Naive thymus-derived CD4-positive, alpha-beta T cell (primary cell): ENCODE measurements around the gene NLRP4. TPM values are rescaled to one million over a fixed set of nuclear protein-coding genes. Genes with fewer than 3 reads are reported as not detected.

Experiments used
- ATAC-seq: fragments of 150-1000 bp; cut with Tn5 transposase; 2 replicates; pipeline ENCODE4 v1.10.0; 2021; ENCODE audit warnings: mild to moderate bottlenecking, moderate library complexity
- CTCF ChIA-PET: fragments of 350-600 bp; sonication (Branson Sonifier 250); formaldehyde crosslinking; loops from one replicate; lab custom pipeline; 2021; ENCODE audit warnings: antibody characterized with exemption; lab: Charles Lee
- POLR2A ChIA-PET: fragments of 350-600 bp; sonication (Branson Sonifier 250); formaldehyde crosslinking; loops from one replicate; lab custom pipeline; 2021; ENCODE audit warnings: antibody characterized with exemption, inconsistent platforms; lab: Charles Lee
- DNase-seq, 9 donors: peaks; one replicate each; pipeline versions ENCODE4 v3.0.0 to v3.0.0-alpha.2; 2020 to 2022; ENCODE audit warnings: mixed read lengths in 1 of 9
- H3K27ac ChIP-seq: one replicate; pipeline ENCODE4 v1.7.0; 2013; ENCODE audit warnings: mild to moderate bottlenecking, low read depth, low read length, moderate library complexity
- H3K27me3 ChIP-seq, 2 donors: one replicate each; pipeline ENCODE4 v1.7.0; 2013; ENCODE audit warnings: low read length in 2 of 2, mild to moderate bottlenecking in 2 of 2, moderate library complexity in 2 of 2; ENCODE audit not compliant: control insufficient read depth in 2 of 2, insufficient read depth in 2 of 2
- H3K36me3 ChIP-seq, 3 experiments: 1 replicate in 2 of 3; 2 replicates in 1 of 3; pipeline ENCODE4 v1.7.0; 2013; ENCODE audit warnings: low read length in 3 of 3, mild to moderate bottlenecking in 3 of 3, moderate library complexity in 1 of 3; ENCODE audit not compliant: insufficient read depth in 3 of 3, control insufficient read depth in 2 of 3
- H3K4me1 ChIP-seq, 2 donors: one replicate each; pipeline ENCODE4 v1.7.0; 2013; ENCODE audit warnings: low read length in 2 of 2, mild to moderate bottlenecking in 2 of 2, moderate library complexity in 1 of 2; ENCODE audit not compliant: control insufficient read depth in 2 of 2, insufficient read depth in 2 of 2
- H3K4me3 ChIP-seq: 2 replicates; pipeline ENCODE4 v1.7.0; 2013; ENCODE audit warnings: mild to moderate bottlenecking, low read length
- H3K9me3 ChIP-seq, 3 experiments: 1 replicate in 2 of 3; 2 replicates in 1 of 3; pipeline ENCODE4 v1.7.0; 2013; ENCODE audit warnings: low read length in 3 of 3; ENCODE audit not compliant: control insufficient read depth in 2 of 3
- H3K27ac Mint-ChIP-seq, 9 donors: one replicate each; pipeline ENCODE4 v1.8.0; 2020 to 2022; ENCODE audit warnings: mixed read lengths in 9 of 9, mild to moderate bottlenecking in 8 of 9, moderate library complexity in 5 of 9, inconsistent platforms in 2 of 9
- H3K27me3 Mint-ChIP-seq, 5 donors: one replicate each; pipeline ENCODE4 v1.8.0; 2021 to 2022; ENCODE audit warnings: mixed read lengths in 5 of 5, mild to moderate bottlenecking in 1 of 5
- H3K36me3 Mint-ChIP-seq, 5 donors: one replicate each; pipeline ENCODE4 v1.8.0; 2020 to 2022; ENCODE audit warnings: mixed read lengths in 5 of 5, mild to moderate bottlenecking in 3 of 5, inconsistent platforms in 1 of 5
- H3K4me1 Mint-ChIP-seq, 7 donors: one replicate each; pipeline ENCODE4 v1.8.0; 2020 to 2022; ENCODE audit warnings: mixed read lengths in 7 of 7, mild to moderate bottlenecking in 3 of 7, inconsistent platforms in 1 of 7
- H3K4me3 Mint-ChIP-seq, 10 donors: one replicate each; pipeline ENCODE4 v1.8.0; 2020 to 2022; ENCODE audit warnings: mild to moderate bottlenecking in 10 of 10, mixed read lengths in 10 of 10, moderate library complexity in 6 of 10, inconsistent platforms in 2 of 10
- H3K9me3 Mint-ChIP-seq, 11 donors: one replicate each; pipeline ENCODE4 v1.8.0; 2020 to 2022; ENCODE audit warnings: mixed read lengths in 11 of 11, mild to moderate bottlenecking in 4 of 11, inconsistent platforms in 1 of 11, moderate library complexity in 1 of 11
- intact Hi-C, 2 donors: fragments of 100-400 bp; cut with micrococcal nuclease; formaldehyde crosslinking; loops; one replicate each; pipeline ENCODE4 v1.15.1; 2023
- polyA plus RNA-seq, 2 donors: library from polyadenylated mRNA; unstranded; fragments of 300-500 nt; fragmentation: Illumina TruSeq; gene quantifications; one replicate each; pipeline ENCODE4 v1.2.3, GENCODE V29; 2021
- total RNA-seq, 6 experiments: library from RNA in 5 of 6; stranded (reverse) in 5 of 6; gene quantifications; 1 replicate in 5 of 6; 2 replicates in 1 of 6; pipeline ENCODE4 v1.2.3 and lab custom pipeline; 2021 to 2026

The NLRP4 gene
- total and polyA plus RNA-seq, 7 experiments from 2014 or later: not detected

DNA sequence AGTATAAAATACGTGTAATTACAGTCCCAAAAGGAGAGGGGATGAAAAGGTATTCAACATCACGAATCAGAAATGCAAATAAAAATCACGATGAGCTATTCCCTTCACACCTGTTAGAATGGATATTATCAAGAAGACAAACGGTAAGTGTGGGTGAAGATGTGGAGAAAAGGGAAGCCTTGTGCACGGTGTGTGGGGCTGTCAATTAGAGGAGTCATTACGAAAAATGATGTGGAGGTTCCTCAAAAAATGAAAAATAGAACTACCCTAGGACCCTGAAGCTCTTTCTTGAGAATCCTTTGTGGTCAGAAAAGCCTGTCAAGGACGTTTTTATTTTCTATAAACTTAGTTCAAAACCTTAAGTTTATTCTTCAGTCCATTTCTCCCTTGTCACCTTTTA, 23.9 kb upstream of the NLRP4 start:
- Histone ChIP-seq H3K4me3 (no peak overlapping the region), H3K27ac (no peak overlapping the region), H3K4me1 (no peaks in the 10 kb centered on the region), H3K9me3 (no peaks in the 10 kb centered on the region), H3K36me3 (no peaks in the 10 kb centered on the region), H3K27me3 (no peaks in the 10 kb centered on the region)
- POLR2A ChIA-PET: no interaction called here
- H3K36me3 Mint-ChIP-seq: no peaks in the 10 kb centered on the region
- CTCF ChIA-PET: interaction anchor here (0.7 kb wide), 1 partner anchor 706 kb away, joined by 3 read pairs; no protein-coding TSS in a partner anchor
- ATAC-seq (no peak), DNase-seq (no peak)
- peaks cover 0 to 5% (median 0%) of the 10 kb centered on the region in 7 donors for H3K4me1 Mint-ChIP-seq
- peaks cover 4 to 27% (median 6%) of the 10 kb centered on the region in 11 donors for H3K9me3 Mint-ChIP-seq
- no peak overlapping the region for H3K27ac Mint-ChIP-seq
- H3K4me3 Mint-ChIP-seq: no peak overlapping the region
- intact Hi-C loops: no loop called here
- H3K27me3 Mint-ChIP-seq: peaks cover 0 to 37% (median 26%) of the 10 kb centered on the region in 5 donors

DNA sequence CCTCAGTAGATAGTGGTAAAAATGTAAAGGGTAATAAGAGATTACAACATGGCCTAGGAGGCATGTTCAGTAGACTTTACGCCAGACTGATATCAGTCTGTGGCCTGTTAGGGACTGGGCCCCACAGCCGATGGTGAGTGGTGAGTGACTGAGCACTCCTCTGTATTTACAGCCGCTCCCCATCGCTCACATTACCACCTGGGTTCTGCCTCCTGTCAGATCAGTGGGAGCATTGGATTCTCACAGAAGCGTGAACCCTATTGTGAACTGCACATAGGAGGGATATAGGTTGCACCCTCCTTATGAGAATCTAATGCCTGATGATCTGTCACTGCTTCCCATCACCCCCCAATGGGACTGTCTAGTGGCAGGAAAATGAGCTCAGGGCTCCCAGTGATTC, 22.4 kb upstream of the NLRP4 start:
- H3K9me3 ChIP-seq: no peaks in the 10 kb centered on the region
- Mint-ChIP-seq H3K4me3 (no peak overlapping the region), H3K4me1 (peaks cover 0 to 5% (median 0%) of the 10 kb centered on the region in 7 donors), H3K27ac (no peak overlapping the region), H3K27me3 (peaks cover 0 to 43% (median 26%) of the 10 kb centered on the region in 5 donors), H3K36me3 (no peaks in the 10 kb centered on the region), H3K9me3 (peaks cover 0 to 25% (median 6%) of the 10 kb centered on the region in 11 donors)
- intact Hi-C loops: no loop called here
- no peaks in the 10 kb centered on the region for H3K36me3 ChIP-seq
- ATAC-seq (no peak), DNase-seq (no peak)
- no peak overlapping the region for H3K4me3 ChIP-seq
- H3K27ac ChIP-seq: no peak overlapping the region
- ChIA-PET CTCF (no interaction called here), POLR2A (no interaction called here)
- H3K4me1 ChIP-seq: no peaks in the 10 kb centered on the region
- H3K27me3 ChIP-seq: no peaks in the 10 kb centered on the region

DNA sequence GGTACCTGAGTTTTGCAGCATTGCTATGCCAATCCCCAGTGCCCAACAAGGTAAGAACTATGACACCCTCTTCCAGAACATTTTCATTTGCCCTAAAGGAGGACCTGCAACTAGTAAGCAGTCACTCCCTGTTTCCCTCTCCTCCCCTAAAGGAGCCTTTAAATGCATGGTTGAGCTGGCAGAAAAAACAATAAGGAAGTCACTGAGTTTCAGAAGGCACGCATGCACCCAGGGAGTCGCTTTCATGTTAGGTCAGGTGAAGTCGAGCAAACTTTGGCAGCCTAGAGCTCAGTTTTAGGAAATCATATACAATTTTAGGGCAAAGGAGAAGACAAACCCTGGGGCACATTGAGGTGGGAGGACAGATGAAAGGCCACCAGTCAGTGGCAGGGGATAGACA, 16.3 kb upstream of the NLRP4 start:
- H3K9me3 Mint-ChIP-seq: peaks cover 0 to 21% (median 6%) of the 10 kb centered on the region in 11 donors
- Histone ChIP-seq H3K36me3 (no peaks in the 10 kb centered on the region), H3K27me3 (no peaks in the 10 kb centered on the region), H3K9me3 (no peaks in the 10 kb centered on the region), H3K4me3 (no peak overlapping the region), H3K4me1 (no peaks in the 10 kb centered on the region), H3K27ac (no peak overlapping the region)
- intact Hi-C loops: no loop called here
- CTCF ChIA-PET: no interaction called here
- H3K27ac Mint-ChIP-seq: no peak overlapping the region
- DNase-seq (no peak), ATAC-seq (no peak)
- no peak overlapping the region for H3K4me3 Mint-ChIP-seq
- no peaks in the 10 kb centered on the region for H3K4me1 Mint-ChIP-seq
- POLR2A ChIA-PET: no interaction called here
- H3K27me3 Mint-ChIP-seq: peaks cover 0 to 17% (median 11%) of the 10 kb centered on the region in 5 donors
- peaks cover 0 to 3% (median 0%) of the 10 kb centered on the region in 5 donors for H3K36me3 Mint-ChIP-seq

DNA sequence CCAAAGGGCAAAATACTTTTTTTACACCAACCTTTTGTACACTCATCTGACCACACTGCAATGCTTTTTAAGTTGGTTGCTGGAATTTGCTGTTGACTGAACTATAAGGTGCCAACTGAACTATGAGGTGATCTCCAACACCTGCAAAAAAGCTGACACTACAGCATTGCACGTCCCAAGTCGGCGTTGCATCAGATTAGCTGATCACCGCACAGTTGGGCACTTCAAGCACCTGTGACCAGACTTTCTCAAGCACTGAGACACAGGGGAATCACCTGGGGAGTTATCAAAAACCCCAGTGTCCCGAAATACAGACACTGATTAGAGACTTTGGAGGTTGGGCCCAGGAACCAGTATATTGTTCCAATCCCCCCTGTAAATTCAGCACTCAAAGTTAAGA, 5.7 kb upstream of the NLRP4 start:
- peaks cover 0 to 26% (median 6%) of the 10 kb centered on the region in 11 donors for H3K9me3 Mint-ChIP-seq
- H3K27me3 Mint-ChIP-seq: peaks cover 0 to 19% (median 10%) of the 10 kb centered on the region in 5 donors
- Histone ChIP-seq H3K9me3 (no peaks in the 10 kb centered on the region), H3K36me3 (no peaks in the 10 kb centered on the region), H3K27me3 (no peaks in the 10 kb centered on the region), H3K4me1 (no peaks in the 10 kb centered on the region), H3K4me3 (no peak overlapping the region), H3K27ac (no peak overlapping the region)
- DNase-seq (no peak), ATAC-seq (no peak)
- no peak overlapping the region for H3K27ac Mint-ChIP-seq
- ChIA-PET POLR2A (no interaction called here), CTCF (no interaction called here)
- H3K36me3 Mint-ChIP-seq: peaks cover 0 to 2% (median 0%) of the 10 kb centered on the region in 5 donors
- H3K4me1 Mint-ChIP-seq: no peaks in the 10 kb centered on the region
- H3K4me3 Mint-ChIP-seq: no peak overlapping the region
- intact Hi-C loops: no loop called here

DNA sequence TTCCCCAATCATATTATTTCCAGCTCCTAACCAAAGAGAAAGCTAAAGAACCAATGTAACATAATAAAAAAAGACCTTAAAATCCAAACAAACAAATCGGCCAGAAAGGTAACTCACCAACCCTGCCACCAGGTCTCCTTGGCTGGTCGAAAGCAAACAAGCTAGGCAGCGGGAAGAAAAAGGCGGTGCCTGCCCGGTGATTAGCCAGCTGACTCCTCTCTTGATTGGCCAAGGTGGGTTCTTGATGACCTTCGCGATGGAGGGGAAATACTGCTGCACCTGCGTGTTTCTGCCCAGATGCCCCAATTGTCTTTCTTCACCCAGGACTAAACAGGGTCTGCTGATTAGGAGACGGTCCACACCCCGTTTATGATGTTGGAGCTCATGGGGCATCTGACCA, 4.5 kb upstream of the NLRP4 start, which contains the start of gene NLRP11:
Gene NLRP11 (minus strand): TSS at position 154 of the 400 bp plus-strand sequence. CDS start 13,825 bp downstream, outside the sequence.
- Mint-ChIP-seq H3K4me3 (no peak within 1 kb of the TSS), H3K4me1 (no peaks in the 10 kb centered on the region), H3K36me3 (peaks cover 0 to 2% (median 0%) of the 10 kb centered on the region in 5 donors), H3K27me3 (peaks cover 0 to 19% (median 10%) of the 10 kb centered on the region in 5 donors), H3K9me3 (peaks cover 3 to 33% (median 14%) of the 10 kb centered on the region in 11 donors), H3K27ac (no peak within 1 kb of the TSS)
- Histone ChIP-seq H3K27ac (no peak within 1 kb of the TSS), H3K9me3 (no peaks in the 10 kb centered on the region), H3K4me3 (no peak within 1 kb of the TSS), H3K4me1 (no peaks in the 10 kb centered on the region), H3K27me3 (no peaks in the 10 kb centered on the region), H3K36me3 (no peaks in the 10 kb centered on the region)
- ATAC-seq (no peak), DNase-seq (no peak)
- POLR2A ChIA-PET: no interaction called here
- CTCF ChIA-PET: no interaction called here
- intact Hi-C loops: no loop called here

DNA sequence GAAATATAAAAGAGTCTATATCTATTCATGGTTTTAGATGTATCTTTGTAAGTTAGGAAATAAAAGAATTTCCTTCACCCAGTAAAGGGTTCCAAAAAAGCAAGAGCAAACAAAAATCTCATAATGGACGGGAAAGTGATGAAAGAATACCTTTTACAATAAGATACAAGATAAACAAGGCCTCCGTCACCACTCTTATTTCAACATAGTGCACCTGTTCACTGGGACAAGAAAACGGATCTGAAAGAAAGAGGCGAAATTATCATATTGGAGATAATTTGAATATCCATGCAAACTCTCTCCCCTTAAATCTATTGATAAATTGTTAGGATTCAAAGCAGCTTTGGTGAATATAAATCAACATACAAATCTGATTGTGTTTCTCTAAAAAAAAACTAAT, 3.7 kb upstream of the NLRP4 start:
- H3K27ac ChIP-seq: no peak overlapping the region
- POLR2A ChIA-PET: no interaction called here
- H3K36me3 Mint-ChIP-seq: peaks cover 0 to 2% (median 0%) of the 10 kb centered on the region in 5 donors
- no peaks in the 10 kb centered on the region for H3K9me3 ChIP-seq
- peaks cover 3 to 40% (median 17%) of the 10 kb centered on the region in 11 donors for H3K9me3 Mint-ChIP-seq
- no peaks in the 10 kb centered on the region for H3K36me3 ChIP-seq
- no peaks in the 10 kb centered on the region for H3K27me3 ChIP-seq
- H3K4me3 Mint-ChIP-seq: no peak overlapping the region
- H3K27me3 Mint-ChIP-seq: peaks cover 0 to 19% (median 10%) of the 10 kb centered on the region in 5 donors
- no peak overlapping the region for H3K27ac Mint-ChIP-seq
- no peaks in the 10 kb centered on the region for H3K4me1 Mint-ChIP-seq
- no peak overlapping the region for H3K4me3 ChIP-seq
- DNase-seq (no peak), ATAC-seq (no peak)
- H3K4me1 ChIP-seq: no peaks in the 10 kb centered on the region
- intact Hi-C loops: no loop called here
- CTCF ChIA-PET: no interaction called here

DNA sequence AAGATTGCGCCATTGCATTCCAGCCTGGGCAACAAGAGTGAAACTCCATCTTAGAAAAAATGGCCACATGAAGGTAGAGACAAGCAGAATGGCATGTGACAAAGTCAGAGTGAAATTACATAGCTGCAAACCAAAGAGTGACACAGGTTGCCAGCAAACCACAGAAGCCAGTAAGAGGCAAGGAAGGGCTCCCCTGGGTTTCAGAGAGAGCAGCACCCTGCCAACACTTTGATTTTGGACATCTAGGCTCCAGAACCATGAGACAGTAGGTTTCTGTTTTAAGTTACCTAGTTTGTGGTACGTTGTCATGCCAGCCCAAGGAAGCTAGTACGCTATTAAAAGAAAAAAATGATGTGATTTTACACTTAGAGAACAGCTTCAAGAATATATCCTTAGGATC, 1.9 kb downstream of the NLRP4 start:
- H3K27ac ChIP-seq: no peak overlapping the region
- ChIA-PET CTCF (no interaction called here), POLR2A (no interaction called here)
- no peaks in the 10 kb centered on the region for H3K4me1 ChIP-seq
- no peaks in the 10 kb centered on the region for H3K27me3 ChIP-seq
- H3K4me1 Mint-ChIP-seq: no peaks in the 10 kb centered on the region
- H3K27ac Mint-ChIP-seq: no peak overlapping the region
- intact Hi-C loops: no loop called here
- no peak overlapping the region for H3K4me3 ChIP-seq
- H3K36me3 ChIP-seq: no peaks in the 10 kb centered on the region
- H3K36me3 Mint-ChIP-seq: peaks cover 0 to 2% (median 0%) of the 10 kb centered on the region in 5 donors
- DNase-seq (no peak), ATAC-seq (no peak)
- peaks cover 0 to 5% (median 0%) of the 10 kb centered on the region in 3 experiments for H3K9me3 ChIP-seq
- peaks cover 4 to 47% (median 20%) of the 10 kb centered on the region in 11 donors for H3K9me3 Mint-ChIP-seq
- H3K27me3 Mint-ChIP-seq: peaks cover 0 to 13% (median 0%) of the 10 kb centered on the region in 5 donors
- no peak overlapping the region for H3K4me3 Mint-ChIP-seq
